Tibial nerve (tissue), 4 donors: ENCODE results near the gene DNLZ. TPM values are rescaled to one million over a fixed set of nuclear protein-coding genes. Genes with fewer than 3 reads are reported as not detected.

Experiments used
- DNase-seq, 2 donors: peaks; one replicate each; pipeline ENCODE4 v3.0.0-alpha.2; 2019; ENCODE audit warnings: low spot score in 2 of 2
- H3K27ac ChIP-seq, 4 donors: fragments of 200-600 bp; sonication (generic) in 3 of 4; one replicate each; pipeline ENCODE4 v1.5.1; 2017 to 2019; ENCODE audit warnings: mild to moderate bottlenecking in 1 of 4
- H3K27me3 ChIP-seq, 2 donors: fragments of 200-600 bp; sonication (generic) in 1 of 2; one replicate each; pipeline versions ENCODE4 v1.5.1 to v1.6.0; 2017 to 2019
- H3K36me3 ChIP-seq, 3 donors: fragments of 200-600 bp; sonication (generic); one replicate each; pipeline ENCODE4 v1.5.1; 2018 to 2019
- H3K4me1 ChIP-seq, 4 donors: fragments of 200-600 bp; sonication (generic) in 3 of 4; one replicate each; pipeline ENCODE4 v1.5.1; 2017 to 2019
- H3K4me3 ChIP-seq, 4 donors: fragments of 200-600 bp; sonication (generic) in 3 of 4; one replicate each; pipeline ENCODE4 v1.5.1; 2017 to 2019; ENCODE audit warnings: mild to moderate bottlenecking in 1 of 4, moderate library complexity in 1 of 4
- H3K9me3 ChIP-seq, 4 donors: fragments of 200-600 bp; sonication (generic) in 3 of 4; one replicate each; pipeline ENCODE4 v1.5.1; 2017 to 2019
- CTCF ChIP-seq, 5 experiments: fragments of 200-600 bp in 3 of 5; fragments of 450-650 bp in 2 of 5; sonication (generic) in 3 of 5; IDR thresholded peaks; one replicate each; pipeline ENCODE4 v1.5.1; 2016 to 2019; ENCODE audit warnings: antibody characterized with exemption in 5 of 5, mild to moderate bottlenecking in 3 of 5, moderate library complexity in 2 of 5
- EP300 ChIP-seq, 2 donors: sonication (generic); formaldehyde crosslinking; IDR thresholded peaks; one replicate each; pipeline ENCODE4 v1.6.1; 2017; ENCODE audit warnings: antibody characterized with exemption in 2 of 2, mild to moderate bottlenecking in 1 of 2
- POLR2A ChIP-seq, 2 donors: fragments of 450-650 bp; IDR thresholded peaks; one replicate each; pipeline ENCODE4 v1.6.1; 2017; ENCODE audit warnings: antibody characterized with exemption in 2 of 2, mild to moderate bottlenecking in 2 of 2, moderate library complexity in 2 of 2
- WGBS, 2 donors: methylation state at CpG; one replicate each; pipeline ENCODE4 v1.1.5; 2018; 5-methylcytosine and 5-hydroxymethylcytosine counted together
- total RNA-seq, 4 donors: library from RNA; depleted of rRNA; stranded (reverse); fragments of >200 nt; gene quantifications; one replicate each; pipeline ENCODE4 v1.1.0, GENCODE V29; 2016

Gene DNLZ
- total RNA-seq, 4 donors from 2014 or later = 49.4 to 79.5 (median 70.8) TPM

- WGBS, 2 donors = 95% methylated on average over 14 to 16 of the region's 17 CpGs
- no peaks in the 10 kb centered on the region for H3K9me3 ChIP-seq
- no peak overlapping the region for H3K4me3 ChIP-seq
- no peaks in the 10 kb centered on the region for H3K27me3 ChIP-seq
- TF ChIP-seq POLR2A (IDR thresholded peaks at IDR 0.05) (no peak), EP300 (IDR thresholded peaks at IDR 0.05) (no peak), CTCF (IDR thresholded peaks at IDR 0.05) (no peak)
- DNase-seq = no peak
- H3K36me3 ChIP-seq = peaks cover 0 to 91% (median 8%) of the 10 kb centered on the region in 3 donors
- H3K27ac ChIP-seq = no peak overlapping the region
- peaks cover 0 to 9% (median 0%) of the 10 kb centered on the region in 4 donors for H3K4me1 ChIP-seq
Measured at GRCh38 chr9:136380381-136380780, 16.8 kb upstream of the DNLZ start.

GRCh38 chr9:136379891-136380290 lies 16.3 kb upstream of the DNLZ start:
- Histone ChIP-seq H3K36me3 (peaks cover 0 to 91% (median 8%) of the 10 kb centered on the region in 3 donors), H3K27me3 (no peaks in the 10 kb centered on the region), H3K9me3 (no peaks in the 10 kb centered on the region), H3K4me1 (peaks cover 0 to 9% (median 0%) of the 10 kb centered on the region in 4 donors), H3K27ac (no peak overlapping the region), H3K4me3 (no peak overlapping the region)
- TF ChIP-seq POLR2A (IDR thresholded peaks at IDR 0.05) = no peak
- TF ChIP-seq CTCF (IDR thresholded peaks at IDR 0.05) = no peak
- no peak for TF ChIP-seq EP300 (IDR thresholded peaks at IDR 0.05)
- WGBS, 2 donors = 79 to 91% methylated on average over 8 to 9 of the region's 11 CpGs
- no peak for DNase-seq

- no peak for TF ChIP-seq POLR2A (IDR thresholded peaks at IDR 0.05)
- no peak for TF ChIP-seq CTCF (IDR thresholded peaks at IDR 0.05)
- no peak for TF ChIP-seq EP300 (IDR thresholded peaks at IDR 0.05)
- Histone ChIP-seq H3K9me3 (no peaks in the 10 kb centered on the region), H3K36me3 (peaks cover 0 to 90% (median 7%) of the 10 kb centered on the region in 3 donors), H3K4me3 (no peak overlapping the region), H3K27me3 (no peaks in the 10 kb centered on the region), H3K27ac (no peak overlapping the region), H3K4me1 (peaks cover 0 to 9% (median 0%) of the 10 kb centered on the region in 4 donors)
- no peak for DNase-seq
- 83 to 88% methylated on average over 2 to 4 of the region's 11 CpGs for WGBS, 2 donors
Measured at GRCh38 chr9:136379401-136379800, 15.9 kb upstream of the DNLZ start.

GRCh38 chr9:136379003-136379287 lies 15.4 kb upstream of the DNLZ start:
- TF ChIP-seq CTCF (IDR thresholded peaks at IDR 0.05) = no peak
- no peak for TF ChIP-seq EP300 (IDR thresholded peaks at IDR 0.05)
- no peak for TF ChIP-seq POLR2A (IDR thresholded peaks at IDR 0.05)
- Histone ChIP-seq H3K9me3 (no peaks in the 10 kb centered on the region), H3K4me1 (peaks cover 0 to 9% (median 0%) of the 10 kb centered on the region in 4 donors), H3K27me3 (no peaks in the 10 kb centered on the region), H3K27ac (no peak overlapping the region), H3K4me3 (no peak overlapping the region), H3K36me3 (peaks cover 0 to 90% (median 2%) of the 10 kb centered on the region in 3 donors)
- 87 to 88% methylated on average over 8 to 12 of the region's 18 CpGs for WGBS, 2 donors
- DNase-seq = no peak

- TF ChIP-seq POLR2A (IDR thresholded peaks at IDR 0.05) (no peak), EP300 (IDR thresholded peaks at IDR 0.05) (no peak), CTCF (IDR thresholded peaks at IDR 0.05) (no peak)
- Histone ChIP-seq H3K4me3 (no peak overlapping the region), H3K4me1 (peaks cover 0 to 13% (median 0%) of the 10 kb centered on the region in 4 donors), H3K27ac (no peak overlapping the region), H3K27me3 (no peaks in the 10 kb centered on the region), H3K9me3 (no peaks in the 10 kb centered on the region), H3K36me3 (peaks cover 0 to 87% (median 0%) of the 10 kb centered on the region in 3 donors)
- 84 to 89% methylated on average over 3 to 28 of the region's 28 CpGs for WGBS, 2 donors
- DNase-seq = no peak
Measured at GRCh38 chr9:136378170-136379002, 14.8 kb upstream of the DNLZ start.
